ENCODE data around the gene ADK.

Gene ADK

GRCh38 chr10:74394416-74394969, 243.5 kb downstream of the ADK start:
- TF ChIP-seq ZFX (IDR thresholded peaks at IDR 0.05), result no peak
- TF ChIP-seq CTCF (conservative IDR thresholded peaks at IDR 0.05), result no peak
- H3K27ac ChIP-seq, result no peak overlapping the region

GRCh38 chr10:74400186-74400585, 249.2 kb downstream of the ADK start:
- TF ChIP-seq CTCF (conservative IDR thresholded peaks at IDR 0.05) (no peak), ZFX (IDR thresholded peaks at IDR 0.05) (no peak)

DNA sequence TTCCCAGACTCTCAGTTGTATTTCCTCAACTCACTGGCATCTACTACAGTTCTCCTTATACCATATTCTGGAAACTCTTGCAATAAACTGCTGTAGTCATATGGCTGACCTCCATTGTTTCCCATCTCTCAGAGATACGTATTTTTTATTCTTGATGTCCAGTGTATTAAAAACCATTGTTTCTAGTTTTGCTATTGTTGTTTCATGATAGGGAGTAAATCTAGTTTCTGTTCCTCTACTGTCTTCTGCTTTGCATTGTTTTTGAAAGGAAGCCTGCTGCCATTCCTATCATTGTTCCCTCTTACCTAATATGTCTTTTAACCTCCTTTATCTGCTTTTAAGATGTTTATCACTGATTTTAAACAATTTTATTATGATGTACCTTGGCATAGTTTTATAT, 255.0 kb downstream of the ADK start:
- TF ChIP-seq ZFX (IDR thresholded peaks at IDR 0.05) (no peak), CTCF (conservative IDR thresholded peaks at IDR 0.05) (no peak)
- H3K27ac ChIP-seq, result no peak overlapping the region

More at GRCh38 chr10:74400186-74400585, 249.2 kb downstream of the ADK start:
- no peak overlapping the region for H3K27ac ChIP-seq

DNA sequence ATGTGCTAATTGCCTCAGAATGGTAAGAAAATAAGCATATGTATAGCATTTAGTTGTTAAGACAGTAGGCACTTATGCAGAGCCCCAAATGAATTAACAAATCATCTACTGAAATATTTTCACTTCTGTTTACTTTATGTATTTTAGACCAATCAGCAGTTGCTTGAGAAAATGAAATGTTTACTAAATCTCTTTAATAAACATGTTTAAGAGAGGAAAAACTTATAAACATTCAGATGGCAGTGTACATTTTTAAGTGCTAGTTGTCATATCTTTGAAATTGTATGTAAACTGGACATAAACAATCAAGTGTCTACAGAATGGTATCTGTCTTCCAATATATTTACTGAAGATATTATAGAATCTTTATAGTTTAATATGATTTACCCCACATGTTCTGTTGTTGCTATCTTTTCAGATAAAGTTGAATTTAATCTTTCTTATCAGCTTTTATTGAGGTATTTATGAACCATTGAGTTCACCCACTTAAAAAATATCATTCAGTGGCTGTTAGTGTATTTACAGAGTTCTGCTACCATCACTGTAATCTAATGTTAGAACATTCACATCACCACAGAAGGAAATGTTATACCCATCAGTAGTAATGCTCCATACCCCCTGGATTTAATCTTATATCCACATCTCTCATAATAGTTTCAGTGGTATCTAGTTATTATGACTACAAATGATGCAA, 264.3 kb downstream of the ADK start:
- no peak overlapping the region for H3K27ac ChIP-seq
- TF ChIP-seq ZFX (IDR thresholded peaks at IDR 0.05) (no peak), CTCF (conservative IDR thresholded peaks at IDR 0.05) (no peak)

DNA sequence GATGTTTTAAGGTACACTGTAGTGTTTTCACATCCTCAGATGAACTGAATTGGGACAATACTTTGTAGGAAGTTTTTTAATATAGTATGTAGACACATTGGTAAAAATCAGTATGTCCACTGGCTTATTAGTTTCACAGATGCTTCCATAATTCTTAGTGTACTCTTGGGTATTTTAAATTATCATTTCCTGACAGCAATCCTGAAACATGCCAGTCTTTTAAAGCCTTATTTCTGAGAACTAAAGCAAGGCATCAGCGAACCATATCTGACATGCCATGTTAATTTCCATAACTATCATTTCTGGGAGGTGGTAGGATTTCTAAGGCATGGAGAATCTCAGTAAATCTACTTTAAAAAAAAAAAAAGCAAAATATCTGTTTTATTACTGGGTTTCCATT, 266.4 kb downstream of the ADK start:
- TF ChIP-seq CTCF (conservative IDR thresholded peaks at IDR 0.05) (no peak), ZFX (IDR thresholded peaks at IDR 0.05) (no peak)
- no peak overlapping the region for H3K27ac ChIP-seq

GRCh38 chr10:74418285-74418872, 267.4 kb downstream of the ADK start:
- no peak overlapping the region for H3K27ac ChIP-seq
- TF ChIP-seq CTCF (conservative IDR thresholded peaks at IDR 0.05), result no peak
- no peak for TF ChIP-seq ZFX (IDR thresholded peaks at IDR 0.05)

DNA sequence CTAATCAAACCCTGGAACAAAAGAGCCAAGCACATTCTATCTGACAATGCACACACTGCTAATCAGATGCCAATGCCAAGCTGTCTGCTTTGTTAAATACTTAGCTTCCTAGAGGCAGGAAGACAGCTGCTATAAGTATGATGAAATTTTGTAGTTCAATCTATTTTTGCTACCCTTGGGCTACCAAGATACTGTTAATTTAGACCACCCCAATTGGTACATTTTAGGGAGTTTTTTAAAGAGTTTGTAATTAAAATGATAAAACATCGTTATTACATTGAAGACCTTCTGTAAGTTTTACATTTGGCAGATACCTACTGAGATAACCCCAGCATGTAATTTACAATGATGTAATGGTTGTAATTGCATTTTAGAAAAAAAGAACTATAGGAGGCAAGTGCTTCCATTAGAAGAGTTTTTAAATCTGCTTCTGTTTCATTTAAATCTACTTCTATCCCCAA, 268.5 kb downstream of the ADK start:
- H3K27ac ChIP-seq, result no peak overlapping the region
- TF ChIP-seq CTCF (conservative IDR thresholded peaks at IDR 0.05) (no peak), ZFX (IDR thresholded peaks at IDR 0.05) (no peak)
